Glutamatergic neuron (in vitro differentiated cells): Measurements from ENCODE around the gene FAM53B. TPM values are rescaled to one million over a fixed set of nuclear protein-coding genes. Genes with fewer than 3 reads are reported as not detected.

Experiments
- DNase-seq: peaks from one replicate; pipeline ENCODE4 v3.0.0; 2022
- H3K27ac Mint-ChIP-seq: one replicate; pipeline ENCODE4 v1.8.0; 2020; ENCODE audit warnings: mild to moderate bottlenecking, mixed read lengths, inconsistent platforms; ENCODE audit not compliant: unreplicated experiment
- H3K27me3 Mint-ChIP-seq: one replicate; pipeline ENCODE4 v1.8.0; 2020; ENCODE audit warnings: mild to moderate bottlenecking, moderate library complexity, mixed read lengths, inconsistent platforms; ENCODE audit not compliant: unreplicated experiment
- H3K36me3 Mint-ChIP-seq: one replicate; pipeline ENCODE4 v1.8.0; 2020; ENCODE audit warnings: mild to moderate bottlenecking, mixed read lengths, inconsistent platforms; ENCODE audit not compliant: unreplicated experiment
- H3K4me1 Mint-ChIP-seq: one replicate; pipeline ENCODE4 v1.8.0; 2020; ENCODE audit warnings: mild to moderate bottlenecking, low read depth, mixed read lengths, inconsistent platforms; ENCODE audit not compliant: unreplicated experiment
- H3K4me3 Mint-ChIP-seq: one replicate; pipeline ENCODE4 v1.8.0; 2020; ENCODE audit warnings: mild to moderate bottlenecking, mixed read lengths, inconsistent platforms; ENCODE audit not compliant: unreplicated experiment
- H3K9me3 Mint-ChIP-seq: one replicate; pipeline ENCODE4 v1.8.0; 2020; ENCODE audit warnings: mild to moderate bottlenecking, moderate library complexity, mixed read lengths, inconsistent platforms; ENCODE audit not compliant: unreplicated experiment
- CTCF ChIP-seq: fragments of 200-600 bp; sonication (generic); IDR thresholded peaks from one replicate; pipeline ENCODE4 v1.5.0; 2021; ENCODE audit not compliant: partially characterized antibody, unreplicated experiment
- total RNA-seq: library from RNA; stranded (reverse); fragmentation: NEBNext Ultra II Directional; extraction: Animal tissue kit (Norgen Biotek cat#: 25700); gene quantifications from one replicate; pipeline ENCODE4 v1.2.1, GENCODE V29; 2021; ENCODE audit not compliant: unreplicated experiment

The FAM53B gene
- total RNA-seq, 1 donor from 2014 or later: 30.5 TPM

GRCh38 chr10:124739119-124739921 is 4.9 kb downstream of the FAM53B start:
- no peak for DNase-seq
- peaks cover 6% of the 10 kb centered on the region for H3K9me3 Mint-ChIP-seq
- H3K4me1 Mint-ChIP-seq: peaks cover 56% of the 10 kb centered on the region
- H3K36me3 Mint-ChIP-seq: no peaks in the 10 kb centered on the region
- TF ChIP-seq CTCF: no peak
- H3K27me3 Mint-ChIP-seq: peaks cover 11% of the 10 kb centered on the region
- H3K4me3 Mint-ChIP-seq: peak overlapping the region; percentile 68
- peak overlapping the region; percentile 59 for H3K27ac Mint-ChIP-seq

- H3K9me3 Mint-ChIP-seq: peaks cover 8% of the 10 kb centered on the region
- no peaks in the 10 kb centered on the region for H3K36me3 Mint-ChIP-seq
- no peak for TF ChIP-seq CTCF
- H3K4me3 Mint-ChIP-seq: peak overlapping the region; percentile 68
- peak overlapping the region; percentile 59 for H3K27ac Mint-ChIP-seq
- H3K4me1 Mint-ChIP-seq: peaks cover 64% of the 10 kb centered on the region
- H3K27me3 Mint-ChIP-seq: peaks cover 11% of the 10 kb centered on the region
- DNase-seq: no peak
Measured at GRCh38 chr10:124738441-124738840, 5.7 kb downstream of the FAM53B start.

- no peak for DNase-seq
- no peaks in the 10 kb centered on the region for H3K36me3 Mint-ChIP-seq
- peaks cover 65% of the 10 kb centered on the region for H3K4me1 Mint-ChIP-seq
- peaks cover 11% of the 10 kb centered on the region for H3K9me3 Mint-ChIP-seq
- H3K27me3 Mint-ChIP-seq: peaks cover 9% of the 10 kb centered on the region
- peak overlapping the region; percentile 20 for H3K4me3 Mint-ChIP-seq
- TF ChIP-seq CTCF: no peak
- H3K27ac Mint-ChIP-seq: peak overlapping the region; percentile 49
Measured at GRCh38 chr10:124737708-124738107, 6.5 kb downstream of the FAM53B start.

- H3K27ac Mint-ChIP-seq: peak overlapping the region; percentile 3
- peaks cover 65% of the 10 kb centered on the region for H3K4me1 Mint-ChIP-seq
- H3K4me3 Mint-ChIP-seq: peak overlapping the region; percentile 45
Measured at GRCh38 chr10:124737221-124737620, 7.0 kb downstream of the FAM53B start.

More at GRCh38 chr10:124737221-124737620, 7.0 kb downstream of the FAM53B start:
- H3K27me3 Mint-ChIP-seq: peaks cover 5% of the 10 kb centered on the region
- H3K36me3 Mint-ChIP-seq: no peaks in the 10 kb centered on the region
- peaks cover 9% of the 10 kb centered on the region for H3K9me3 Mint-ChIP-seq
- DNase-seq: no peak
- no peak for TF ChIP-seq CTCF
